Activated CD8-positive, alpha-beta memory T cell treated with anti-CD3 and anti-CD28 coated beads for 24 hours (primary cell): ENCODE measurements around the gene PIP5K1C.

ENCODE experiments used
- DNase-seq: peaks from one replicate; pipeline ENCODE4 v3.0.0-alpha.2; 2020

The PIP5K1C gene

DNA sequence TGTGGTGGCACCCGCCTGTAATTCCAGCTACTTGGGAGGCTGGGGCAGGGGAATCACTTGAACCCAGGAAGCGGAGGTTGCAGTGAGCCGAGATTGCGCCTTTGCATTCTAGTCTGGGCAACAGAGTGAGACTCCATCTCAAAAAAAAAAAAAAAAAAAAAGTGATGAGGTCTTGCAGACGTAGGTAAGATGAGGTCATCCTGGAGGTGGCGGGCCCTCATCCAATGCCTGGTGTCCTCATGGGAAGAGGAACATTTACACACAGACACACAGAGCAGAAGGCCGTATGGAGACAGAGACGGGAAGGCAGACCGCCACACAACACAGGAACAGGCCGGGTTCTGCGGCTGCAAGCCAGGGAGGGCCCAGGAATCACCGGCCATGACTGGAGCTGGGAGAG lies 78.0 kb downstream of the PIP5K1C start:
- no peak for DNase-seq

DNA sequence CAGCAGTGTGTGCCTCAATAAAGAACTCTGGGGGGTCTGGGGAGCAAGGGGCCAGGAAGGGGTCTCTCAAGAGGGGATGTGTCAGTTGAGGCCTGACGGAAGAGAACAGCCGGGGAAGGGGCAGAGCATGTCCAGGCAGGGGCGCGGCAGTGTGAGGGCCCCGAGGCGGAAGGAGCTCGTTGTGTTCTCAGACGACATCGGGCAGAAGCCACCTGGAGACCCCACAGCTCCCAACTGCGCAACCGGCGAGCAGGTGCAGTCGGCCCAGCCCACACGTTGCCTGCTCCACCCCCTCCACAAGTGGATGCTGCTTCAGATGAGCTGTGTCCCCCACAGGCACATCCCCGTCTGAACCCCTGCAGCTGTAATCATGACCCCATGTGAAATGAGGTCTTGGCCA lies 78.6 kb downstream of the PIP5K1C start:
- no peak for DNase-seq

GRCh38 chr19:3620817-3621547 lies 79.3 kb downstream of the PIP5K1C start:
- no peak for DNase-seq

GRCh38 chr19:3620145-3620816 lies 80.0 kb downstream of the PIP5K1C start:
- DNase-seq = no peak

GRCh38 chr19:3619631-3620012 lies 80.6 kb downstream of the PIP5K1C start:
- DNase-seq = no peak

DNA sequence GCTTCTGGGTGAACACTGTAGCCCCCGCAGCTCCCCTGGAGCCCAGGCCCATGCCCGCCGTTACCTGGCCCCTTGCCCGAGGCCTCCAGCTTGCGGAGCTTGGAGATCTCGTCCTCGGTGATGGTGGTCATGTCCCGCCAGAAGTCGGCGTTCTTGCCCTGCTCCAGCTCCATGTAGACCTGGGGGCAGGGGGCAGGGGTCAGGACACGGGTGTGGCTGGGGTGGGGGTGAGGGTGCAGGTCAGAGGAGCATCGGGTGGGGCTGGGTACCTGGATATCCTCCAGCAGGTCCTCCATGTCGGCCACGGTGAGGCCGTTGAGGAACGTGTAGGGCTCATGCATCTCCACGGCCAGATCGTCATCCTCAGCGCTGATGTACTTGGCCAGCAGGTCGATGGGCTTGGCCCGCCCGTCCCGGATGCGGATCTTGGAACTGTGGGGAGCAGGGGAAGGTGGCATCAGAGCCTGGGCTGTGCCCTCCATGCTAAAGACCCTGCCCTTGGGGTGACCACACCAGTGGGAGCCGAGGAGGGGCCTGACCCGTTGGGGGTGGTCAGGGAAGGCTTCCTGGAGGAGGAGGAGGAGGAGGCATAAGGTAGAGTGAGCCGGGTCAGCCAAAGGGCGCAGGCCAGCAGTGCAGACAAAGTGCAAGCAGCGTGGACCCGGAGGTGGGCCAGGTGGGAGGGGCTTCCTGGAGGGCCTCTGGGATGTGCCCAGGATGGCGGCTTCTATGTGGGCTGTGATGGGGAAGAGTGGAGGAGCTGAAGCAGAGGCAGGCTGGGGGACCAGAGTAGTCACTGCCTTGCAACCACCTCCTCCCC lies 81.2 kb downstream of the PIP5K1C start:
- no peak for DNase-seq

GRCh38 chr19:3618144-3618810 lies 82.0 kb downstream of the PIP5K1C start:
- DNase-seq = peak; percentile 84

- DNase-seq = no peak
These were observed 82.8 kb downstream of the PIP5K1C start for GRCh38 chr19:3617463-3617862.

DNA sequence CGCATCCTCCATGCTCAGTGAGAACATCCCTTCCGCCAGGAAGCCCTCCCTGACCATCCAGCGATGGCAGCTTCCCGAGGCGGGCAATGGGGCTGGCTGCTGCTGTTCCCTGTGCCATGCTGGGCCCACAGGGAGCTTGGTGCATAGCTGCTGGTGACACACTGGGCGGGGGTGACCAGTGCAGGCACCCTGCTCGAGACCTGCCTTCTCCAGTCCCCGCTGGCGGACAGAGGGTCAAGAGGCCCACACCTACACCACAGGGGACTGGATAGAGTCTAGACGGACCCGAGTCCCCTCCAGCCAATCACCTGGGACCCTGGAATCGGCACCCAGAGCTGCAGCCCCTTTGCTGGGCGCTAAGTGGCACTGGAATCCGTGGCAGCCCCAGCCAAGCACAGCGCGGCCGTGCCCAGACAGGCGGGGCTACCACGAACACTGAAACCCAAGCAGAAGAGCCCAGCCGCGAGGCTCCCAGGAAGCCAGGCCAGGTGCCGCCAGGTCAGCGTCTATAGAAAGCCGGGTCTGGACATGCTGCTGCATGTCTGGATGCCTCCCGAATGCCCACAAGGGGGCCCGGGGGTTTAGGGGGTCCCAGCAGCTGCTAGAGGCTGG lies 84.6 kb downstream of the PIP5K1C start:
- no peak for DNase-seq

DNA sequence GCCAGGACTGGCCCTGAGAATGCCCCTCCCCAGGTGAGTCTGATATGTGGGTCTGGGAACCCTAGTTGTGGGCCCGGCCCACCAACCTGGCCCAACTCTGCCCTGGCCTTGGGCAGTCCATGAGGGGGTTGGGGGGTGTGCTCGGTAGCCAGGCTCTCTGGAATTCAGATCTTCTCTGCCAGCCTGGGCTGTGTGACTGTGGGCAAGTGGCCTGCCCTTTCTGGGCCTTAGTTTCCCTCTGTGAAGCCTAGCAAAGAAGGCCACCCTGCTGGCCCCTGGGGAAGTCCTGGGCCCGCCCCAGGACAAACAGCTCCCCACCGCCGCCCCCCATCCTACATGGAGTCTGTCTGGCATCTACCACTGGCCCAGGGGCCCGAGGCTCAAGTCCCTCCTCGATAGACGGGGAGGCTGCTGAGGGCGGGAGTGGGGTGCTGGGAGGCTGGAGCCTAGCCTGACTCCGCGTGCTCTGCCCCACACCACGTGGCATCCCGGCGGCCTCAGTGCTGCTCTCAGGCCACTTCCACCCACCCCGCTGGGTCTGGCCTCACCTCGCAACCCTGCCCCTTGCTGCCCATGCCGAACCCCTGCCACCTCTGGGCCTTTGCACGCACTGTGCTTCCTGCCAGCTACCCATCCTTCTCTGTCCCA lies 85.3 kb downstream of the PIP5K1C start:
- DNase-seq = no peak

DNA sequence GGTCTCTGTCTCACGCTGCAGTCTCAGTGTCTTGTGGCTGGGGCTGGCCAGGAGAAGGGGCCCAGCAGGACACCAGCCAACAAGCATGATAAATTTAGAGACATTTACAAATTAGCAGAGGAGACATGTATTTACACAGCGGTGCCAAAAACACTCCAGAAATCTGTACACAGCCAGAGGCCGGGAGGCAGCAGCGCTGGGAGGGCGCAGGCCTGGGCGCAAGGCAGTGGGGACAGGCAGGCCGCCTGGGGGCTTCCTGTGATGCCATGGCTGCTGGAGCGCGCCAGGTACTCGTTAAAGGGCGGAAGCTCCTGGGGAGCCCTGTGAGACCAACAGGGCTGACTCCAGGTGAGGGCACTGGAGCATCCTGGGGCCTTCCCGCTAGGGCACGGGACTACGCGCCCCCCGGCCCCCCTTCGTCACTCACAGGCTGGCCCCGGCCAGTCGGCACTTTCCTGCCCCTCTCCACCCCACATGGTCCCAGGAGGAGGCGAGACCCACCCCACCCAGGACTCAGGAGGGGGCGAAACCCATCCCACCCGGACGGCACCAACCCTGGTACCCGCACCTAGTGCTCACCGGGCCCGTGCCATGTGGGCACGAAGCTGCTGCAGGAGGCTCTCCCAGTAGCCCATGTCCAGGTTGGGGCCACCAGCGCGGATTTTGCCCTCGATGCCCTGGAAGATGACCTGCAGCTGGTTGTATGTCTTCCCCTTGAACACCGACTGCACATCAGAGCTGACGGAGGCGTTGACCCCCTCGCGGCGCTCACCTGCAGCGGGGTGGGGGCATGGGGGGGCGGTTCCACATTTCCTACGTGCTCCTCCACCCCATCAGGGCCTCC lies 86.2 kb downstream of the PIP5K1C start:
- DNase-seq = no peak

GRCh38 chr19:3612901-3613741 lies 87.1 kb downstream of the PIP5K1C start:
- DNase-seq = no peak

- no peak for DNase-seq
These were observed 87.9 kb downstream of the PIP5K1C start for GRCh38 chr19:3612330-3612729.

DNA sequence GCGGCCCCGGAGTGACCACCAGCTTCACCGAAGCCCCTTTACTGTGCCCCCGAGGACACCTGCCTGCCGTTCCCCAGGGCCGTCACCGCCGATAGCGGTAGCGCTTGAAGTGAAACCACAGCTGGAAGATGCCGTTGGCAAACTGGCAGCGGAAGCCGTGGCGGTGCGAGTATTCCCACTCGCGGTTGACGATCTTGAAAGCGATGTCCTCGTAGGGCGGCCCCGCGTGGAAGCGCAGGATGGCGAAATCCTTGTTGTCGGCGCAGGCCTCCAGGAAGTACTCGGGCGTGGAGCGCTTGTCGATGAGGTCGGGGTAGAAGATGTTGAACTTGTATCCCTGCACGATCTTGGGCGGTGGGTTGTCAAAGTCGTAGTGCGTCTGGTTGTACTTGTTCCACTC lies 88.4 kb downstream of the PIP5K1C start:
- DNase-seq = no peak

DNA sequence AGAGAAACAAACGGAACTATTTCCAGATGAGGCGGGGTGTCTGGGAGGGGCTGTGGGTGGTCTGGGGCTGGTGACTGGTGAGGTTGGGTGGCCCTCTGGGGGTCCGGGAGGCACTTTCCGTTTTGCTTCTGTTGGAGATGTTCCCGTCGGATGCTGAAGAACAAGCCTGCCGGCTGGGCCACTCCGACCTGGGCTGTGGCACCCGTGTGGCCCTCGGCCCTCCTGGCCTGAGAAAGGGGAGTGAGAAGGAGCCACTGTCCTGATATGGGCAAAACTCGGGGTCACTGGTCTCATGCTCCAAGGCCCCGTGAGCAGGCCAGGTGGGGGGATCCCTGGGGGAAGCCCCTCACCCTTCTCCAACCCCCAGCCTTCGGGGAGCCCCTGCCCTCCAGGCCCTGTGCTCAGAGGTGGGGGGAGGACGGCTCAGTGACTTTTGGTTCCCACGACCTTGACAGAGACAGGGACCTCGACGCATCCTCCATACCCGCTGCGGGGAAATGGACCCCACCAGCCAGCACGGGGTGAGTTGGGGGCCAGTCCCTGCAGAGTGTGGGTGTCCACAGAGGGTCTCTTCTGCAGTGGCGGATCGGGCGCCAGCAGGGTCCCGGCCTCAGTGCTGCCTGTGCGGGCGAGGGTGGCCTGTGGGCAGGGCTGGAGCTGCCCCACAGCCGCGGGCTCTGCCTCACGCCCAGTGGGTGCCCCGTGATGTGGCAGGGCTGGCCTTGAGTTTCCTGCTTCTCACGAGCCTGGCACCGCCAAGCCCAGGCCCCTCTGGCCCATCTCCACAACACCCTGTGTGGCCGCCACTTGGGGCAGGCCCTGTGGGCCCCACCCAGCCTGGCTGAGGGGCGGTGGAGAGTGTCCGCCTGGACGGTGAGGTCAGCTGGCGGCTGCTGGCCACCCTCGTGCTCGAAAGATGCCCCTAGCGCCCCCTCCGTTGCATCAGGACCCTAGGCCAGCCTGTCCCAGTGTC lies 89.2 kb downstream of the PIP5K1C start:
- no peak for DNase-seq

- DNase-seq = no peak
These were observed 90.2 kb downstream of the PIP5K1C start for GRCh38 chr19:3609779-3610719.

DNA sequence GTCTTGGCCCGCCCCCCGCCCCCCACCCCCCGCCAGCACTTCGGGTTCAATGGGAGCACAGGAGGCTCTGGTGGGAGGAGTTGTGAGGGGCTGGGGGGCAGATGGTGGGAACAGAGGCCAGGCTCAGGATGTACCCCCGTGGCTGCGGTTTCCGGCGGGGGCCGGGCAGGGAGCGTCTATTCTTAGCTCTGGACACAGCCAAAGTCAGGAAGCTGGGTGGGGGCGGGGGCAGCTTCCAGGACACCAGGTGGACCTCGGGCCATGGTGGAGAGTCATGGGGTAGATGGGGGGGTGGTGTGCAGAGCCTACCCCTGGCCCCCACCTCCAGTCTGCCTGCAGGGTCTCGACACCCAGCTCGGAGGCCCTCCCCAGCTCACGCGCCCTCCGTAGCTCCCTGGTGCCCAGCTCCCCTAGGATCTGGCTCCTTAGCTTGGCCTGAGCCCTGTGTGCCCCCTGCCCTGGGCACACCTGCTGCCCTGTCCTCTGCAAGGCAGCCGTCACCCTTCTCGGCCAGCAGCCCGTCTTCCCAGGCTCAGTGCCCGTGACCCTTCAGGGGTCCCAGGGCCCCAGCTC lies 91.4 kb downstream of the PIP5K1C start:
- no peak for DNase-seq
